Stimulated activated CD8-positive, alpha-beta memory T cell treated with anti-CD3 and anti-CD28 coated beads, Interleukin-12 subunit alpha, Interleukin-12 subunit beta, amount 100 ng/mL, for 4 hours (primary cell): ENCODE results near the gene DOCK10.
"Not testable (repeated sequence)": the region's sequence is repeated elsewhere in the genome, so short reads cannot be mapped to it uniquely, and the experiment has no call there.

Source experiments
- DNase-seq: peaks from one replicate; pipeline ENCODE4 v3.0.0-alpha.2; 2020; ENCODE audit warnings: low read depth

Gene DOCK10

DNA sequence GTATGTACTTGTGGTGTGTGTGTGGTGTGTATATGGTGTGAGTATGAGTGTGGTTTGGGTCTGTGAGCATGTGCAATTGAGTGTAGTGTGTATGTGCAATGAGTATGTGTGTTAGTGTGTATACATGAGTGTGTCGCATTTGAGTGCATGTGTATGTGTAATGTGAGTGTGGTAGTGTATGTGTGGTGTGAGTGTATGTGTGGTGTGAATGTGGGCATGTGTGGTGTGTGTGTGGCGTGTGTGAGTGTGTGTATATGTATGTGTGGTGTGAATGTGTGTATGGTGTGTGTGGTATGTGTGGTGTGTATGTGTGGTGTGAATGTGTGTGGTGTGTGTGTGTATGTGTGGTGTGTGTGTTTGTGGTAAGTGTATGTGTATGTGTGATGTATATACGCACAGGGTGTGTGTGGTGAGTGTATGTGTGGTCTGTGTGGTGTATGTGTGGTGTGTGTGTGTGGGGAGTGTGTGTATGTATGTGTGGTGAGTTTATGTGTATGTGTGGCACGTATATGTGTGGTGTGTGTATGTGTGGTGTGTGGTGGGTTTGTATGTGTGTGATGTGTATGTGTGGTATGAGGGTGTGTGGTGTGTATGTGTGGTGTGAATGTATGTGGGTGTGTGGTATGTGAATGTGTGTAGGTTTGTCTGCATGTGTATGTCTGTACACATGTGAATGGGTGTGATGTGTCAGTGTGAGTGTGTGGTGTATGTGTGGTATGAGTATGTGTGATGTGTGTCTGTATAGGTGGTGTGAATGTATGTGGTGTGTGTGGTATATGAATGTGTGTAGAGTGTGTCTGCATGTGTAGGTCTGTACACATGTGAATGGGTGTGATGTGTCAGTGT is 123.4 kb downstream of the DOCK10 start:
- no peak for DNase-seq

- not testable (repeated sequence) for DNase-seq
These were observed 125.0 kb downstream of the DOCK10 start for GRCh38 chr2:224917246-224917645.

GRCh38 chr2:224915136-224915535 is 127.1 kb downstream of the DOCK10 start:
- DNase-seq: no peak

DNA sequence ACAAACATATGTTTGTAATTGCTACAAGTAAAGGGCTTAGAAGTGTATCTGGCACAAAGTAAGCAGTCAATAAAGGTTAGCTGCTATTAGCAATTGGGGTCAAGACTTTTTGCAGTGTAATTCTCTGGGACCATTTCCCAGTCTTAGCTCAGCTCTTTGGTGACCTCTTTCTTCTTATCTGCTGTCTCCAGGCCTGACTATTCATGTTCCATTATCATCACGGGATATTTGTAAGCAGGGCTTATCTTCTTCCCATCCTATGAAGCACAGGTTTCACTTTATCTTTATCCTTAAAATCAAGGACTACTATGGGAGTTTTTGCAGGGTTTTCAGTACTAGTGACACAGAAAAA is 131.7 kb downstream of the DOCK10 start:
- no peak for DNase-seq

- DNase-seq: no peak
These were observed 132.2 kb downstream of the DOCK10 start for GRCh38 chr2:224909885-224910573.

DNA sequence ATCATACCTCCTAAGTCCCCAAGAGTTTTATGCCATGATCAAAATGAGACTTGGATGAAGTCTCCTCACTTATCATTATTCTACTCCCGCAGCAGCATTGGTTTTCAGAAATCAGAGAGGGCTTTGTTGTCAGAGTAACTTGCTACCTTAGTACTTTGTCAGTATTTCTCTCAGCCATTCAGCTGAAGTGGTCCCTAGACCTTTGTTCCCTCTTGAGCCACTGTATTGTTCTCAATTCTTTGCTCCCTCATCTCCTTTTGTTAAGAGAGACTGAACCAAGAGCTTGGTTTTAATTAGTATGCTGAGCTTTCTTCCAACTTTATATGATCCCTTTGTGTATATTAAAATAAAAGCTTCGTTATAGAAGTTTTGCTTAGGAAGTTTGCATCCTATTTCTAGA is 133.4 kb downstream of the DOCK10 start:
- DNase-seq: no peak

- no peak for DNase-seq
These were observed 137.9 kb downstream of the DOCK10 start for GRCh38 chr2:224904381-224904780.

DNA sequence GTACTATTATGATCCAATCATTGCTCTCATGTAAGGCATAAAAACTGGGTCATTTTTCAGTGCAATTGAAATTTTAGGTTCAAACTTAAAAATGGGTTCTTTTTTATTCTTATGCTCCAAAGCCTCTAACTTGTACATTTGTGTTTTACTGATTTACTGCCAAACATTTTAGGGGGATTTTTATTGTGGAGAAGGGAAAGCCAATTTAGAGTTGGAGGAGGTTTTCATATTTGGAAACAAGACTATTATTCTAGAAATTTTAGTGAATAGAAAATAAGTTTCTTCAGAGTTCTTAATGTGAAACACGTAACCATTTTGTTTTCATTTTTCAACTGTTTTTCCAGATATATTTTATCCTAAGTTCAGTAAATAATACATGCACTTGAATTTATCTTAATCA is 138.6 kb downstream of the DOCK10 start:
- DNase-seq: no peak

DNA sequence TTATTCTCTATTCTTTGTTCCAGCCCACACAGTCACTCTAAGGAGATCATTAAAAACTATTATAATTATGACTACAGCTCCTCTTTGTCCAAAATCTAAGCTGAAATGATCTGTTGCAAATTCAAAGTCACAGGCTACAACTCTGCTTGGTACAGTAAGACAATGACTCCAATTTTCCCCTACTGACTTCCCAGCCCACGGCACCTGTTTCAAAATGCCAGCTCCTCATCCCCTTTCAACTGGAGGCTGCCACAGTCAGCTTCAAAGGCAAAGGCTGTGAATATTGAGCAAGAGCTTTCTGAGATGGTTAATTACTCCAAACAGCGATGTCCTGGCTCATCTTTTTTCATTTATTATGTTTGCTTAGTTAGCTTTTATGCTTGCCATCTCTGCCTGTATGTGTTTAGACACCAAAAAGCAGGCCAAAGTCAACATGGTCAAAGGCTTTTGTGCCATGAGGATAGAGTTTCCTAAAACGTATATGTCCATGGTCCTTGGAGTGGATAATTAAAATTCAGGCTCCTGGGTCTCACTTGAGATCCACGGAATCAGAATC is 141.1 kb downstream of the DOCK10 start:
- DNase-seq: no peak

- DNase-seq: no peak
These were observed 146.9 kb downstream of the DOCK10 start for GRCh38 chr2:224895377-224895776.

DNA sequence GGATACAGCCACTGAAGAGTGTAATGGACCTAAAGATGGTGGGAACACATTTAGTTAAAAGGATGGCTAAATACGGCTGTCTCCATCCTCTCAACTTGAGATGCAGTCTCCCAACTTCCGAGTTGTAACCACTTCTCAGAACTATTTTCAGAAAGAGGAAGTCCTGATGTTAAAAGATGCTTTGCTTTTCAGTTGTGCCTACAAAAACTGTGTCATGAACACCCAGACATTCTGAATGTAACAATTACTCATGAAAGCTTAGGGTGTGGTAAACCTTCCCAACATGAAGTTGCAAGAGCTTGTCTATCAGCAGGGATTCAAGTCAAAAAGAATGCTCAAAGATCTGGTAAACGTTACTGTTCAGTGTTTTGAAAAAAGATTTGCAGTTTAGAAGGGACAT is 147.9 kb downstream of the DOCK10 start:
- DNase-seq: no peak

DNA sequence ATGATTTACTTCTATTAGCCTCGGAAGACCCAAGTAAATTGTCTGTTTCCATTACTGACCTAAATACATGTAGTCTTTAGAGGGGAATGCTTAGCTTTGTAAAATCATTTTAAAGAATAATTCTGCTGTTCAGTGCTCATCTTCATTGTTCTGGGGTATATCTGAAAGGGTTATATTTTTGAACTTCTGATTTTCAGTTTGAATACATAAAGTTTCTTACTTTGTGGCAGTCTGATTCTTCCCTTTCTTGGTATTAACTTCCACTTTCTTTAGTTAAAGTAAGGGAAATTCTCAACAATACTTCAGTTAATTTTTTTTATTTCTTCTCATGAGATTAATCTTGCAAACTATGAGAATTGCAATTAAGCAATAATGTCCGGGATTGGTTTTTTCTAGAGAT is 148.4 kb downstream of the DOCK10 start:
- DNase-seq: no peak

DNA sequence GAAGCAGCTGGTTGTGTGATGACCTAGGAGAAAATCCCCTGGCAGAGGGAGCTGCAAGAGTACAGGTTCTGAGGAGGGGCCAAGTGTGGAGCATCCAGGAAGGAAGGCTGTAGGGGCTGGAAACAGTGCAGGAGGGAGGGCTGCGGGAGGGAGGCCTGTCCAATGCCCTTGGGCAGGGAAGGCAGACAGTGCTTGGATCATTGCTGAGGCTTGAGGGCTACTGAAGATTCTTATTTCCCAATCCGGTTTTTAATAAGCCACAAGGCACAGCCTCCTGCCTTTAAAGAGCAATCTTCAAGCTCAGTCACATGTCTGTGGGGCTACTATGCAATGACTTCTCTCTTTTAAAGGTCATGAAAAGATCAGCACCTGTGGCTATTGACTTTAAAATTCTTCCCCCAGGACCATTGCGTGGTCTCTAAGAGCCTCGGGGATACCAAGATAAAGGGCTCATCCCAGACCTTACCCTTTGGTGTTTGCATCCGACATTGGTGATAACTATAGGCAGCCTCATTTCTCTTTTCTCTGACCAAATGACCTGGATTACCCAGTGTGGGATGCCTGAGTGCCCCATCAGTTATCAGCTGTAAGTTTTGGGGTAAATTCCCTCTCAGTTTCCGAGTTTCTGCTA is 149.6 kb downstream of the DOCK10 start:
- no peak for DNase-seq

DNA sequence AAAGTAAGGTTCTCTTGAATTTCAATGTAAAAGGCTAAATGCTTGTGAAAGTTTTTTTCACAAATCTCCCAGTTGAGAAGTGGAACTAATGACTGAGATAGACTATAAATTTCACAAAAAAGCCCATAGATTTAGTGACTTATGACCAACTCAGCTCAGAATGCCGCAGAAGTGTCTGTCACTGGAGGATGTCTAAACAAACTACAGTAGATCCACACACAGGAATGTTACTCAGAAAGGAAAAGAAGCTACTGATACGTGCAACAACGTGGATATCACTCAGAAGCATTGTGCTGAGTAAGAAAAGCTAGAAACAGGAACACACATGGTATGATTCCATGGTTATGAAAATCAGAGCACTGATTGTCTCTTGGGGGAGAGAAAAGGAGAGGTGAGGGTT is 151.9 kb downstream of the DOCK10 start:
- DNase-seq: no peak

- no peak for DNase-seq
These were observed 155.1 kb downstream of the DOCK10 start for GRCh38 chr2:224887141-224887540.

DNA sequence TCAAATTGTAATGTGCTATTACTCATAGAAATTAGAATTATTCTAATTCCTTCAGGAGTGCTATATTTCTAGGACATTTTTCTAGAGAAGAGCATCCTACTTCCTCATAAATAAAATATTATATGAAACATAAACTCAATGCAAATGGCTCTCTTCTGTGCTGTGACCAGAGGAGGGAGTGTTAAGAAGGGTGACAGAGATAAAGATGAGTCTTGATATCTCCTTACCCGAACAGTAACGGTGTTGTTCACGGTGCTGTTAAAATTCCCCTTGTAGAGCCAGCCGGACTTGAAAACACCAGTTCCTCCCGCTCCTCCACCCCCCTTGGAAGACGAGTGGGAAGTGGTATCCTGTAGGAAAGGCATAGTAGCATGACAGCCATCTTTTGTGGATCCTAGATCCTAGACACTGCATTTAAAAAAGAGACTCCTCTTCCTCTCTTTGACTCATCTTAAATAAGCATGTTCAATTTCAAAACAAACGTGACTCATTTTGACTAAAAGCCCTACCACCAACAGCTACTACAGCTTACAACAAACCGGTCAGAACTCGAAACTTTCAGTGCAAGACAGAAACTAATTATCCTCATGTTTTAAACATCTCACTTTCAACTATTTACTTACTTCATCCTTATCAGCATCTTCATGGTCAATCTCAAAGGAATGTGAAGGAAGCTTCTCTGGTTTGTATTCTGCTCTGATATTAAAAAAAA is 156.3 kb downstream of the DOCK10 start:
- no peak for DNase-seq

GRCh38 chr2:224885291-224885690 is 157.0 kb downstream of the DOCK10 start:
- no peak for DNase-seq

GRCh38 chr2:224884188-224884587 is 158.1 kb downstream of the DOCK10 start:
- no peak for DNase-seq

GRCh38 chr2:224883700-224884099 is 158.6 kb downstream of the DOCK10 start:
- DNase-seq: no peak

DNA sequence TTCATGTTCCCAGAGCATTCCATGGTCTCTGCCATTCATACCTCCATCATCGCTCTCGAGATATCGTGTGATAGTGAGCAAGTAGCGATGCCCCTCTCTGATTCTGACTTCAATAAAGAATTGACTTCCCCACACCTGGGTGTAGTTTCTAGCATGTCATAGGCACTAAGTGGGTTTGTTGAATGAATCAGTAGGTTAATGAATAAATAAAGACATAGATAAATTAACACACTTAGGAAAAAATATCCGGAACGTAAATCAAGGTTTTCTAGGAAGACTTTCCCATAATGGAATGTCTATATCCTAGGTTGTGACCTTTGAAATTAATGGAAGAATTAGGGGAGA is 159.1 kb downstream of the DOCK10 start:
- DNase-seq: no peak

DNA sequence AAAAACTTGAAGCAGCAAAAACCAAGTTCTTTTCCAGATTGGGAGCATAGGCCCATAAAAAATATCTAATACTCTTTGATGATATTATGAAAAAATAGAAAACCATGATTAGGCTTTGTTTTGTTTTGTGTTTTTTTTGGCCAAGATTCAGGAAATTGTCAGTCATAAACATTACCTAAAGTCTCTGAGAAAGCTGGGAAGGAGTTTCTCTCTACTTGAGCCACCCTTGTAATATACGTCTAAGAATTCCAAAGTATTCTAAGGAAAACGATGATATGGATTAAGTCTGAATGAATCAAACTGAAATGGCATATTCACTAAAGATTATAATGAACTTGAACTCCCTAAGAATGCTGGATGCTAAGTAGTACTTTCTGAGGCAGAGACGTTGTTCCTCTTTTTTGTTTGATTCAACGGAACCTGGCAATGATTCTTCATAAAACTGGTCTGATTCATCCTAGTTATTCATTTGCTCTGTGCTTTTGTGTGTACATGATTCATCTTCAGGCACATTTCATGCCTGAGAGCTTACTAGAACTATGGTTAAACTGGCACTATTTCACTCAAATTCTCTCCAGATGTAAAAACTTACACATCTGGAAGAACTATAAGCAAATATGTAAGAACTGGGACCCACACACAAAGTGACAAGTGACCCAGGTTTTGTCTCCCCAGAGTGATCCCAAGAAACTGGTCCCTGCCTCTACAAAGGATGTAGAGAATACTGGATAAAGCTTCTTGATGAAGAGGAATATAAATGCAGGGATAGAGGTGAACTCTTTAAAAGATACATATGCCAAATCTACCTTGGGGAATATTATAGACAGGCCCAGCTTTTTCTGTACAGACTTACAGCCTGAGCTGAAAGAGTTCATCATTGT is 159.7 kb downstream of the DOCK10 start:
- no peak for DNase-seq
